GM18502 (cell line): ENCODE measurements around the gene CNTLN.
"Not testable (repeated sequence)": the region's sequence is repeated elsewhere in the genome, so short reads cannot be mapped to it uniquely, and the experiment has no call there.

Experiments
- ATAC-seq: cut with Tn5 transposase; IDR thresholded peaks from one replicate; pipeline ENCODE4 v1.9.1; 2021; ENCODE audit warnings: mild to moderate bottlenecking; ENCODE audit not compliant: unreplicated experiment, poor library complexity

CNTLN gene

DNA sequence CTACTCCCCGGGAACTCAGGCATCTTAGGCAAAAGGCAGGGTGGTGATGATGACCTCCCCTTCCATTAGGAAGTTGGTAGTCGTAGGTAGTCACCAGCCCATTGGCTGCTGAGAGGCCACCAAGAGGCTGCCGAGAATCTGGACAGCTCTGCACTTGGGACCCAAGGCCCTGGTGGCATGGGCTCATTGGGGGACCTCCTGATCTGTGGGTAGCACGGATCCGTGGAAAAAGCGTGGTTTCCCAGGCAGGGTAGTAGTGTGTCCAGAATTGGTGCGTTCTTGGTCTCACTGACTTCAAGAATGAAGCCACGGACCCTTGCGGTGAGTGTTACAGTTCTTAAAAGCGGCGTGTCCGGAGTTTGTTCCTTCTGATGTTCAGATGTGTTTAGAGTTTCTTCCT, 158.8 kb downstream of the CNTLN start:
- no peak for ATAC-seq

DNA sequence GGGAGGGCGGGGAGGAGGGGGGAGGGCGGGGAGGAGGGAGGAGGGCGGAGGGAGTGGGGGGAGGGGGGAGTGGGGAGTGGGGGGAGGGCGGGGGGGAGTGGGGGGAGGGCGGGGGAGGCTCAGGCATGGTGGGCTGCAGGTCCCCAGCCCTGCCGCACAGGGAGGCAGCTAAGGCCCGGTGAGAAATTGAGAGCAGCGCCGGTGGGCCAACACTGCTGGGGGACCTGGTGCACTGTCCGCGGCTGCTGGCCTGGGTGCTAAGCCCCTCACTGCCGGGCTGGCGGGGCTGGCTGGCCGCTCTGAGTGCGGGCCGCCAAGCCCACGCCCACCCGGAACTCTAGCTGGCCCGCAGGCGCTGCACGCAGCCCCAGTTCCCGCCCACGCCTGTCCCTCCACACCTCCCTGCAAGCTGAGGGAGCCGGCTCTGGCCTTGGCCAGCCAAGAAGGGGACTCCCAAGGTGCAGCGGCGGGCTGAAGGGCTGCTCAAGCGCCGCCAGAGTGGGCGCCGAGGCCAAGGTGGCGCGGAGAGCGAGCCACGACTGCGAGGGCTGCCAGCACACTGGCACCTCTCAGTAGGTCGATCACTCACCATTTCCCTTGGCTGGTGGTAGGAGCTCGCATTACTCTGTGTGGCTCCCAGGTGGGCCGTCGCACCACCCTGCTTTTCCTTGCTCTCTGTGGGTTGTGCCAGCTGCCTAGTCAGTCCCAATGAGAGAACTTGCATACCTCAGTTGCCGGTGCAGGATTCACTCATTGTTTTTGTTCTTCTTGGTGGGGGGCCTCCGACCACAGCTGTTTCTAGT, 160.2 kb downstream of the CNTLN start:
- ATAC-seq: no peak

DNA sequence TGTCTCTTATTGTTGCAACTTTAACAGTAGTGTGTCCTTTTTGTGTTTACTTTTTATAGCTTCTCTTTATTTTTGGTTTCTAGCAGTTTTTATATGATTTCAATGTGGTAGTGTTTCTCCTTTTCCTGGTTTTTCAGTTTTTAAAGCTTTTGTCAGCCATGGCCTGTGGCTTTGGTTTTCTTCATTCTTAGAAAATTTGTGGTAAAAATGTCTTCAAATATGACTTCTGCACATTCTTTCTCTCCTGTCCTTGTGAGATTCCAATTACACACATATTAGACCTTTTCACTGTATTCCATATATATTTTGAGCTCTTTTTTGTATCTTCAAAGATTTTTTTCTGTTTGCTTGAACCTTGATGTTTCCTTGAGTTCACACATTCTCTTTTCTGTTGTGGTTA, 180.5 kb downstream of the CNTLN start:
- ATAC-seq: no peak

DNA sequence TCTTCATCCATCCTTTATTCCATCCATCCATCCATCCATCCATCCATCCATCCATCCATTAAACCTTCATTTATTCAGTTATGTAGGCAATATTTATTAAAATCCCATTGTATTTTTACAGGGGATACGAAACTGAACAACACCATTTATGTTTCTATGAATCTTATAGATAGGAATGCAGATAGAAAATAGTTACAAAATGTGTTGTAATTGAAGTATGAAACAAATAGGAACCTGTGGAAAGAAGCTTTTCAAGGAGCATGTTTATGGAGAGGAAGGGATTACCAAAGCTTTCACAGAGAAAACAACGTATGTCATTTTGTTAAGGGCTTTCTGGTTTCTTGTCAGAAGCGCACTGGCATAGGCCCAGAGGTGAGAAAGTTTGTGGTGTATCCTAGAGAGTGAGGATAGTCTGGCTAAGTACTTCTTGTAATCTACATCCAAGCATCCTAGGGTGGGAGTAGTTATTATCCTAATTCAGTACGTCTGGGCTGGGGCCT, 184.0 kb downstream of the CNTLN start:
- ATAC-seq: no peak

DNA sequence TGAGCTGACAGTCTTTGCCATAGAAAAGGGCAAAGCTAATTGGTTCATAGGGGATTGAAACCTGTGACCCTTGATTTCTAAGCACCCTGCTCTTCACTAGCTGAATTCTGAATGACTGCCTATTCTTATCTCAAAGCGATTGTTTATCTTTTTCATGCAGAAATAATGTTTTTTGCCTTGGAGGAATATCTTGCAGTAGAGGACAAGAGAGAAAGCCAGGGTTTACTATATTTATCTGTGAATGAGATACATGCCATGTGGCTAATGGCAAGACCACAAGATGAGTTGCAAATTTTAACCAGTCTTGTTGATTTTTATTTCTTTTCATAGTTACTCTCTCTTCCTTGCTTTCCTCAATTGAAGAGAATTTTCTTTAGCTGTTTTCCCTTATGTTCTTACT, 185.0 kb downstream of the CNTLN start:
- no peak for ATAC-seq

DNA sequence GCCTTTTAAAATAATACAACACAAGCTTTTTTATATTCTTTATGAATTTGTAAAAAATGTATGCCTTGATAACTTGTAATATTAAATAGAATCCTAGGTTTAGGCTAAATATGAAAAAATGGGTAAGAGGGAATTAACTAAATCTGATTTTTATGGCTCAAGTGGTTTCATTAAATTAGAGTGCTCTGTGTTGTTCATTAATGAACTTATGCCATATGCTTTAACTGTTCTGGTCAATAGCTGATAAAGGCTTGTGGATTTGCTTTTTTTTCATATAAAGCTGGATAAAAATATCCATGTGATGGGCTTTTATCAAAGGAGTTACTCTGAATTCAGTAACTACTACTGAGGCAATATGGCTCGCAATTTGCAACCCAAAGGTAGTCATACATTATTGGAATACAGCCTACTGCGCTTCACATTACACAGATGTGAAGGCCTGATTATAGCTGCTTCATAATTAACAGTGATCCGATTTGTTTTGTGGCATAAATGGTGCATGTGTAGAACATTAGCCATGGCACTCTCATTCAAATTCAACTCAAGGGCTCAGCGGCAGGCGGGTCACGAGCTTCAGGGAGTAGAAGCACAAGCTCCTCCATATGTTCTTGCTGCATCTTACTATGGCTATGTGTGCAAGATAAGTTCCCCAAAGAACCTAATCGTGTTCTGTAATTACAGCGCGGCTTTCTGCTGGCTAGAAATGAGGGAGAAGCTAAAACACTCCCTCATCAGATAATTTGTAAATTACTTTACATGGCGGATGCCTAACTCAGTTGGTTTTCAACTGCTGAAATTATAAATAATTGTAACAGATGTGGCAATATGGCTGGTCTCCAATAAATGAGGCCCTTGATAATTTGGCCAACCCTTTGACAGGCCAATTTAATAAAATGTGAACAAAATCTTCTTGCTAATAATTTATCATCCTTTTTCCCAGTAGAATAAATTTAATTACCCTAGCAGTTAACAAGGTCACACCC, 188.3 kb downstream of the CNTLN start:
- no peak for ATAC-seq

DNA sequence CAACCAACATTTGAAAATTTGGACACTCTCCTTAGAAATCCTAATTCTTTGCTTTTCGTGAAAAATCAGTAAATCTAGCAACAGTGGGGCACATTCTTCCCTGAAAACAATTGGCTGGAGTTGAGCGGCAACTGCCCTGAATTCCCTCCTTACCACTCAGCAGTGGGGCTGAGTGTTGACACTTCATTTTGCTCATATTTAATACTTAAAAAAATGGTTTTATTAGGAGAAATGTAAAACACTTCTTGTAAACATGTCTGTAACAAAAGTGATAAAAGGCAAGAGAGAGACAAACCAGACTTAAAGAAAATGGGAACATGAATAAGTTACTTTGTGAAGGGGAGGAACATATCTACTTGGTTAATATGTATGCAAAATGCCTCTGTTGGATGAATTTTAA, 193.5 kb downstream of the CNTLN start:
- ATAC-seq: no peak

DNA sequence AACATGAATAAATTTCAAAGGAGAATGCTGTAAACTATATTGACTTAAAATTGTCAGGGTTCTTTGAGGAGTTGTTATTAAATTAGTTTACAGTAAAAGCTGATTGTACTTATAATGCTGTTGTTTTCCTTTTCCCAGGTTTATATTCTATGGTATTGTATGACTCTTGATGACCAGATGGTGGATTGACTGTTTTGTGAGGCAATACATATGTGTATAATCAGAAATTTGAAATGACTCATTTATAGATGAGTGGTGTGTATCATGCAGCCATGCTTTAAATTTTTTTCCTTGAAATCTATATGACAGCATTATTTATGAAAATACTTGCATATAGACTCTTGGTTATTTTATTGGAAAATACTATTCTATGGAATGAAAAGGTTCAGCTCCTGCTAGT, 195.3 kb downstream of the CNTLN start:
- ATAC-seq: no peak

DNA sequence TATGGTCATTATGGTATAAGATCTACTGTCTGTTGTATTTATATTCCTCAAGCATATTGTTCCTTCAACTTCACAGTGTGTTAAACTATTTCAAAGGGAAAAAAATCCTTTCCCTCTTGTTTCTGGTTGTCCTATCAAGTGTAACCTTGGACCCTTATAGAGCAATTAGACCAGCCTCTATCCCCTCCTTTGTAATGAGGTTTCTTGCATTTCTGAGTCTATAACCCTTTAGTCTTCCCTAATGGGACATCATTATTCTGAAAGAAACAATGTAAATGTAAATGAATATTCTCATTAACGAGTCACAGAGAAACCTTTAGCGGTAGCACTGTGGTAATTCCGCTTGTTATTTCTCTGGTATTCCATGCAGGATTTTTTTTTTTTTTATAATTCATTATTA, 197.3 kb downstream of the CNTLN start:
- no peak for ATAC-seq

DNA sequence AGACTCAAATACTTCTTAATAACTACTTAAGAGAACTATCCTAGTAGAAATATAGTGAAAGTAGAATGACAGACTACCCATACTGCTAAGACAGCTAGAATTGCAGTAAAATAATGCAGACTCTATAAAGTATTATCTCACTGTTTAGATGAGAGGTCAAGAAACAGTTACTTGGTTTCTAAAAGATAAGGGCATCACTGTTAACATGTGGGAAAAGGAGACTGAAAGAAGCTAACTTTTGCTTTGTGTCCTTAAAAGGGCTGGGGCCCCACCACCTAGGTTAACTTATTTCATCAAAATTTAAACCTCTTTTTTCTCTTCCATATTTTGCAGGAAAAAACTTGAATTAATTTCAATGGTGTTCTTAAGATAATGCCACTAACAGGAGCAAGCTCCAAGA, 204.3 kb downstream of the CNTLN start:
- no peak for ATAC-seq

DNA sequence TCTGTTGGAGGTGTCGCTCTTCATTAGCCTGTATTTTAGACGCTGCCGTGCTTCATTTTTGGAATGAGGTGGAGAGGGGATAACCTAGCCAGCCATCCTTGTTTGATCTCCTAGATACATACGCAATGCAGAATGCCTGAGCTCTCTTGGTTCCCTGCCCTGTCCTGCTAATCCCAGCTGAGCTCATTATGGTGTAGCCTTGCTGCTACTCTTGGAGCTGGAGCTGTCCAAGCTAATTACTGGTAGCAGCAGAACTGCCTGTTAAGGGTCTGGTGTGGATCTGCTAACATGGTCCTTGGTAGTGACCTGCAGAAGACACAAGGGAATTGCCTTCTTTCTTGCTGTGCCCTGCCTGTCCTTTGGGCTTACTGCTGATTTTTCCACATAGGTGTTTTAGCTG, 207.9 kb downstream of the CNTLN start:
- ATAC-seq: no peak

DNA sequence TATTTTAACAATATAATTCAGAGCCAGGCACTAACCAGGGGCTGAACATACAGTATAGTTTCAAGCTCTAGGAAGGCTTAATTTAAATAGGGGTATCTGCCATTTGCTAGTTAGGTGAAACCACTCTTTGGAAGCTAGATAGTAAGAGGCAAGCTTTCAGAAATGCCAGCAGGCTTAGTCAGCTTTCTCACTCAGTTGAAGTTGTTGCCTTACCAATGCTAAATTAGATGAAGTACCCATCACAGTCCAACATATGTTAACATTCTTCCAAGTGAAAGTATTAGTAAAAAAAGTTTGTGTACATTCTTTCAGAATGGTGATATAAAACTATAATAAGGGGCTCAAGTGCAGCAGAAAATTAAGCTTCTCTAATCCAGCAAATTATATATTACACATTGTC, 215.0 kb downstream of the CNTLN start:
- ATAC-seq: no peak

DNA sequence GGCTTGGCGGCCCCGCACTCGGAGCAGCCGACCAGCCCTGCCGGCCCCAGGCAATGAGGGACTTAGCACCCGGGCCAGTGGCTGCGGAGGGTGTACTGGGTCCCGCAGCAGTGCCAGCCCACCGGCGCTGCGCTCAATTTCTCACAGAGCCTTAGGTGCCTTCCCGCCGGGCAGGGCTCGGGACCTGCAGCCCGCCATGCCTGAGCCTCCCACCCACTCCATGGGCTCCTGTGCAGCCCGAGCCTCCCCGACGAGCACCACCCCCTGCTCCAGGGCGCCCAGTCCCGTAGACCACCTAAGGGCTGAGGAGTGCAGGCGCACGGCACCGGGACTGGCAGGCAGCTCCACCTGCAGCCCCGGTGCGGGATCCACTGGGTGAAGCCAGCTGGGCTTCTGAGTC, 219.2 kb downstream of the CNTLN start:
- ATAC-seq: not testable (repeated sequence)

DNA sequence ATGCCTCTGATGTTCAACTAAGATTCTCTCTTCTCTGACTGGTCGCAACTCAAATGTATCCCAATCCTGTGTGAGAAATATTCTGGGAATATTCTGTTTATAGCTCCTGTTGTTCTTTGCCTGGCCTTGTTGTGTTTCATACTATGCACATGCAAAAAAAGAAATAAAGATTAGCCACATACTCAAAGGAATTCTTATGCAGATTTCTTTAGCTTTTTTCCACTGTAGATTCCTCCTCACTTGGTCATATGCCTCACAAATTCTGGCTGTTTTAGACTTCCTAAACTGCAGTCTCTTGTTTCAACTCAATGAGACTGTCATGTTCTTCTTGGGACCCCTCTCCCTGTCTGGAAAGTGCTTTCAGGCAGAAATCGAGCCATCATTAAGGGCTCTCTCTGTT, 226.5 kb downstream of the CNTLN start:
- ATAC-seq: no peak

DNA sequence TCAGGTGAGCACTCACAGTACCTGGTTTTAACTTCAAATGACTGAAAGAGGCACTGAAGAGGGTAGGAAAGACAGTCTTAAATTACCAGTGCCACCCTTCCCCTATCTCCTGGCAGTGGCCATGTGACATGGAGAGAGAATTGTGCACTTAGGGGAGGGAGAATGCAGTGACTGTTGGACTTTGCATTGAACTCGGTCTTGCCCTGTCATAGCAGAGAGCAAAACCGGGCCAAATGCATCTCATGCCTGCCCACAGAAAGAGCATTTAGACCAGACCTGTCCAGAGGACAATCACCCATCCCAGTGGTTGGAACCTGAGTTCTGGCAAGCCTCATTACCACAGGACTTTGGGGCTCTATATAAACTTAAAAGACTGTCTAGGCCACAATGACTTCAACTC, 232.2 kb downstream of the CNTLN start:
- no peak for ATAC-seq

DNA sequence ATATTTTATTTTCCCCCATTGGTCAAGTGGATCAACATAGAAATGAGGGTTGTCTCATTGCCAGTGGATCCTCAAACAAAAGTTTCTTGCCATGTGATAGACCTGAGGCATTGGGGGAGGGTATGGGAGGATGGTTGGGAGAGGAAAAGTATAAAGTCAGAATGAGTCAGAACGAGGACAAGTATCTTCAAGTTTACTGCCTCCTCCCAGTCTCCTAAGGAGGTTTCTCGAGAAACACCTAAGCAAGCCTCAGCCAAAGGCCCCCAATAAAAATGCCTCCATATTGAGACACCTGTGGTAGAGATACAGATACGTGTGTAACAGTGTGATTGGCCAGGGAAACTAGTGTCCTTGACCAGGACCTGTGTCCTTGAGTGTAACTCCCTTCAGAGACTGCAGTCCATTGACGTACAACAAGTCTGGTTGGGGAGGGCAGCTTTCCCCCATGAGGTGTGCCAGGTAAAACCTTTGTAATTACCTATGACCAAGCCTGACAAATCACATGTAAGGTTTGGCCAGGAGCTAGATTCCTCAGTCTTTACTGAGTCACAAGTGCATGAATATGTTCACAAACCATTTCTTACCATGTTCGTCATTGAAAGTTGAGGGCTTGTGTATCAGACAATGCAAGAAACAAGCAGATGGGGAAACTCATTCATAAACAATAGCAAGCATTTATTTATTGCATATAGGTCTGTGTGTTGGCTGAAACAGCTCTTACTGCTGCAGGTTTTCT, 245.5 kb downstream of the CNTLN start:
- ATAC-seq: no peak

DNA sequence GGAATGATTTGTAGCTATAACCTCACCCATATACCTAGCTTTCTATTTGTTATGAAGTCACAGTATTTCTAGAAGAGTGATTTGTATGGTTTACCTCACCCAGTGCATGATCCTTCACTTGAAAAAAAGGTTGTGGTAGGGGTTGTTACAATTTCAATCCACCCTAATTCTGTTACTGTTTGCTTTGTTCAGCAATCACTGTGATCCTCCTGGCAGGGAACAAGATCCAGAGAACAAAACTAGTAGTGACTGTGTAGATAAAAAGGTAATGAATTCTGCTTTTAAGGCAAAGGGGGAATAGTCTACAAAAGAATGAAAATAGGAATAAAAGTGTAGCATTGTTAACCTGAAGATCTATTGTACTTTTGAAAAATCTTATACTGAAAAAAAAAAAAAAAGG, 252.7 kb downstream of the CNTLN start:
- no peak for ATAC-seq

DNA sequence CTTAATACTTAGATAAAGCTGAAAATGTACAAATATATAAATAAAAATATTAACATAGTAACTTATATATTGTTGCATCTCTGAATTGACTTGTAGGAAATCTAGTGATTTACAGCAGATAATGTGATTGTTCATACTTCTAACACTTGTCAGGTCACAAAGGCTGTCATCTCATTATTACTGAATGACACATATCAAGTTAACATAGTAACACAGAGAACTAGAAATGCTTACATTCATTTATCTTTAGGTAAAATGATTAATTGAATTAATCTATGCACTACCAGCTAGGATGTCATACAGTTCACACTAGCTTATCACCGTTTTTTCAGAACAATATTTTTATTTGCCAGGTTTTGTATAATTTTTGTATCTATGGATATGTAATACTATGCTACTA, 254.2 kb downstream of the CNTLN start:
- ATAC-seq: no peak

DNA sequence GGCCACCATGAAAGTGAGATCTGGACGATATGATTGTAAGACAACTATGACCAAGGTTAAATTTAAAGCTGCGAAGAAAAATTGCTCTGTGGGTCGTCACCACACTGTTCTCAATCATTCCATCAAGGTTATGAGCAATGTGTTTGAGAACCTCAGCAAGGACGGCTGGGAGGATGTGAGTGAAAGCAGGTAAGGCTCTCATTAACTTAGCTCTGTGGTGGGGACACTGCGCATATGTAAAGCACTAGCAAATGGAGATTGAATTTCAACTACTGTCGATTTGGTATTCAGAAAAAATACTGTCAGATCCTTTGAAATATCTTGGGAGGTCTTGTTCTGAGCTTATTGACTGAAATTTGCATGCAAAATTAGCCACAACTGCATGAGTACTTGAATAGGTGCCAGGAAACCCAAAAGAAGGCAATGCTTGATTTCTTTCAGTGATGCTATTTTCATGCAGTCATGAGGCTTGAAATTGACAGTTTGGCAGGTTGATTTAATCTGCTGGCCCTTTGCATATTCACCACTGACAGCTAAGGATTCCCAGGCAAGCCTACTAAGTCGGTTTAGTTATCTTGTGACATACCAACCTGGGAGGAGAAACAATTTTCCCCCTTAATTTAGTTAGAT, 260.2 kb downstream of the CNTLN start:
- ATAC-seq: no peak

DNA sequence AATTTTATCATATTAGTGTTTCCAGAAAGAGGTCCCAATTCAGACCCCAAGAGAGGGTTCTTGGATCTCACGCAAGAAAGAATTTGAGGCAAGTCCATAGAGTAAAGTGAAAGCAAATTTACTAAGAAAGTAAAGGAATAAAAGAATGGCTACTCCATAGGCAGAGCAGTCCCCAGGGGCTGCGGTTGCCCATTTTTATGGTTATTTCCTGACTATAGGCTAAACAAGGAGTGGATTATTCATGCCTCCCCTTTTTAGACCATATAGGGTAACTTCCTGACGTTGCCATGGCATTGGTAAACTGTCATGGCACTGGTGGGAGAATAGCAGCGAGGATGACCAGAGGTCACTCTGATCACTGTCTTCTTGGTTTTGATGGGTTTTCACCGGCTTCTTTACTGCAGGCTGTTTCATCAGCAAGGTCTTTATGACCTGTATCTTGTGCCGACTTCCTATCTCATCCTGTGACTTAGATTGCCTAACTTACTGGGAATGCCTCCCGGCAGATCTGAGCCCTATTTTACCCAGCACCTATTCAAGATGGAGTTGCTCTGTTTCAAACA, 262.4 kb downstream of the CNTLN start:
- ATAC-seq: not testable (repeated sequence)
